MG63 (cell line): ENCODE data around the gene CDH12. TPM values are rescaled to one million over a fixed set of nuclear protein-coding genes. Genes with fewer than 3 reads are reported as not detected.
A peak's percentile ranks its signal among the peaks of the same experiment; 100 is the strongest.

Experiments used
- DNase-seq: peaks from one replicate; pipeline ENCODE4 v3.0.0-alpha.2; 2020
- H3K27me3 ChIP-seq: fragments of 250-450 bp; sonication (Bioruptor Pico); 2 replicates; pipeline ENCODE4 v1.5.1; 2020; ENCODE audit warnings: mild to moderate bottlenecking, moderate library complexity
- H3K36me3 ChIP-seq: fragments of 250-450 bp; sonication (Bioruptor Pico); 2 replicates; pipeline ENCODE4 v1.5.1; 2020; ENCODE audit warnings: mild to moderate bottlenecking, moderate library complexity
- H3K4me3 ChIP-seq: fragments of 250-450 bp; sonication (Bioruptor Pico); 2 replicates; pipeline ENCODE4 v1.5.1; 2020; ENCODE audit warnings: mild to moderate bottlenecking, moderate library complexity
- H3K9me3 ChIP-seq: fragments of 250-450 bp; sonication (Bioruptor Pico); 2 replicates; pipeline ENCODE4 v1.5.1; 2020; ENCODE audit warnings: mild to moderate bottlenecking, moderate library complexity
- total RNA-seq: library from RNA; depleted of rRNA; stranded (reverse); fragments of >200 nt; shearing (Covaris generic); gene quantifications from 2 replicates; pipeline ENCODE4 v1.2.3, GENCODE V29; 2014; ENCODE audit warnings: low replicate concordance

Gene CDH12
- total RNA-seq, 1 experiment from 2014 or later: not detected

- DNase-seq: no peak
- H3K4me3 ChIP-seq: no peak overlapping the region
- 0 out of 2 replicates have a peak, but pooled peaks cover 2% of the 10 kb centered on the region for H3K27me3 ChIP-seq
- H3K9me3 ChIP-seq: no peaks in the 10 kb centered on the region
- no peaks in the 10 kb centered on the region for H3K36me3 ChIP-seq
Observed at GRCh38 chr5:21880164-21880563, 973.0 kb downstream of the CDH12 start.

DNA sequence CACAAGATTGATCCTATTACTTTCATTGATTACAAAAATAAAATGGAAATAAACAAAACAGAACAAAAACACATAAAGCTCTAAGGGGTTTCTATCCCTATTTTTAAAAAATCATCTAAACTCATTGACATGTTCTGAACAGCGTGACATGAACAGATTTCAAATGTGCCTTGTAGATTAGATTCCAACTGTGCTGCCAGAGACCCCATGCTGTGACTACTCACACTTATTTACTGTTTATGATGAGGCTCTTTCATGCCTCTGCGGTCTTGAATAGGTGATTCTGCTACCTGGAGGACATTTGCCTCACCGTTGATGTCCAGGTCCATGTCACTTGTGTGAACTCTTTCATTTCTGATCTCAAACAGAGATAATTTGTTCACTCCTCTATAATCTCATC is 990.2 kb downstream of the CDH12 start:
- H3K4me3 ChIP-seq: no peak overlapping the region
- H3K36me3 ChIP-seq: no peaks in the 10 kb centered on the region
- no peaks in the 10 kb centered on the region for H3K9me3 ChIP-seq
- no peaks in the 10 kb centered on the region for H3K27me3 ChIP-seq
- DNase-seq: no peak

GRCh38 chr5:21858441-21858840 is 994.7 kb downstream of the CDH12 start:
- no peak for DNase-seq
- Histone ChIP-seq H3K4me3 (no peak overlapping the region), H3K9me3 (no peaks in the 10 kb centered on the region), H3K36me3 (no peaks in the 10 kb centered on the region), H3K27me3 (no peaks in the 10 kb centered on the region)

DNA sequence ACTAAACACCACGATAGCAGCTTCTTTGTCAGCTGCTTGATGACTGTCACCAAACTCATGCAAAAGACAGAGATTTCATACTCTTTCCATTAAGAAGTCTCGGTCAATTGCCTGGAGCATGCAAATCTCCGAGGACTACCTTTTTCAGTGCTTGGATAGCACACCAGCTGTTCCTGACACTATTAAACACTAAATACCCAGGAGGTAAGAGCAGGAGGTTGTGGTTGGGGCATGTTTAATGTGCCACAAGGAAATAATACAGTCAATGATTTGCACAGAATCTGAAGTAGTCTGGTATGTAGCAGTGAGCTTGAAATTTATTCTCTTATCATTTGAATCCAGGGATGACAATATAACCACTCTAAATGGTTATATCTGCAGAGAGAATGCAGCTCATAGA is 996.2 kb downstream of the CDH12 start:
- no peak overlapping the region for H3K4me3 ChIP-seq
- H3K36me3 ChIP-seq: no peaks in the 10 kb centered on the region
- H3K9me3 ChIP-seq: no peaks in the 10 kb centered on the region
- DNase-seq: no peak
- H3K27me3 ChIP-seq: no peaks in the 10 kb centered on the region

- H3K9me3 ChIP-seq: no peaks in the 10 kb centered on the region
- no peak for DNase-seq
- no peaks in the 10 kb centered on the region for H3K36me3 ChIP-seq
- H3K4me3 ChIP-seq: no peak overlapping the region
- H3K27me3 ChIP-seq: no peaks in the 10 kb centered on the region
Observed at GRCh38 chr5:21847300-21847699, 1005.8 kb downstream of the CDH12 start.

DNA sequence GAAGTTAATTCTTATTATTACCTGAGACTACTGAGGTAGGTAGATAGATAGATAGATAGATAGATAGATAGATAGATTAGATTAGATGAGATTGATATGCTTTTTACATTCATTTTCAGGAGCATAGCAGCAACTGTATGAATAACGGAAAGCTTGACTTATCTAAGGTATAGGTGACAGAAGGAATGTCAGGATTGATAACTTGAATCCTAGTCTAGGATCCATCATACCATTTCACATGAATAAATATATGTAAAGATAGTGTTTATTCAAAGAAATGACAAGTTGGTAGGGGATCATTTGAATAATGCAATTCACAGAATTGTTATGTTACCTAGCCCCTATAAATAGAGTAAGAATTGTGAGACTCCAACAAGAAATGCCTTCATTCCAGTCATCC is 1008.2 kb downstream of the CDH12 start:
- DNase-seq: no peak
- H3K36me3 ChIP-seq: no peaks in the 10 kb centered on the region
- H3K4me3 ChIP-seq: no peak overlapping the region
- H3K9me3 ChIP-seq: no peaks in the 10 kb centered on the region
- H3K27me3 ChIP-seq: no peaks in the 10 kb centered on the region

DNA sequence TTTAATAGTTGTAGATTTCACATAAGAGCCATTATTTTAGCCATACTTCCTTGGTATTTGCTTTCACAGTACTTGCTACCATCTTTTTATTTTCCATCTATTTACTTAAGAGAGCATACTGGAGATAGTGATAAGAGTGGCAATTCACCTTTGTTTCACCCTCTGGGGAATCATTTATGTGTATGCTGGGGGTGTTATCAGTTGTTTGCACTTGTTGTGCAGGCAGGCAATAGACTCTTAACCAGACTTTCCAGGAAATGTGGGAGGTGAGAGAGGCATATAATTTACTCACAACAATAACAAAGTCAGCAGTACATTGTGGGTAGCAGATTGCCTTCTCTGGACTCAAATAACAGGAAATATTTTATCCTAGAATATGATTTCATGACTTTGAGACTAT is 1018.3 kb downstream of the CDH12 start:
- Histone ChIP-seq H3K27me3 (no peaks in the 10 kb centered on the region), H3K4me3 (no peak overlapping the region), H3K36me3 (no peaks in the 10 kb centered on the region), H3K9me3 (no peaks in the 10 kb centered on the region)
- DNase-seq: no peak

- no peak for DNase-seq
- H3K36me3 ChIP-seq: no peaks in the 10 kb centered on the region
- no peaks in the 10 kb centered on the region for H3K27me3 ChIP-seq
- no peak overlapping the region for H3K4me3 ChIP-seq
- no peaks in the 10 kb centered on the region for H3K9me3 ChIP-seq
Observed at GRCh38 chr5:21831145-21831787, 1021.9 kb downstream of the CDH12 start.

- no peak for DNase-seq
- H3K9me3 ChIP-seq: no peaks in the 10 kb centered on the region
- H3K36me3 ChIP-seq: no peaks in the 10 kb centered on the region
- H3K4me3 ChIP-seq: no peak overlapping the region
- no peaks in the 10 kb centered on the region for H3K27me3 ChIP-seq
Observed at GRCh38 chr5:21826884-21827283, 1026.3 kb downstream of the CDH12 start.

DNA sequence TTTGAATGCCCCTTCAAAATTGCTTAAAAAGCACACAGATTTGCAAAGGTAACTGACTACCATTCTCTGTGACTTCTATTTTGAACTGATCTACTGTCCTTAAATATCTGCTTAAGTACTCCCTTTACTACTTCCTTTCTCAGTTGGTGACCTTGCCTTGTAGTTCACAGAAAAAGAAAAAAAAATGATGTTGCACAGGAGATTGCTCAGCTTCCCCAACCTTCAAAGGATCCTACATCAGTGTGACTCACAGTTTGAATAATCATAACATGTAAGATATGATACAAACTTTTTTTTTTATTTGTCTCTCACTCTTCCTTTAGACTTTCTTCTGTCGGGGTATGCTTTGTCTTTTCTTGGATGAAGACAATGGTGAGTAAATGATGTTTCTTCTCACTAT is 1029.6 kb downstream of the CDH12 start:
- DNase-seq: no peak
- Histone ChIP-seq H3K27me3 (no peaks in the 10 kb centered on the region), H3K9me3 (no peaks in the 10 kb centered on the region), H3K36me3 (no peaks in the 10 kb centered on the region), H3K4me3 (no peak overlapping the region)

DNA sequence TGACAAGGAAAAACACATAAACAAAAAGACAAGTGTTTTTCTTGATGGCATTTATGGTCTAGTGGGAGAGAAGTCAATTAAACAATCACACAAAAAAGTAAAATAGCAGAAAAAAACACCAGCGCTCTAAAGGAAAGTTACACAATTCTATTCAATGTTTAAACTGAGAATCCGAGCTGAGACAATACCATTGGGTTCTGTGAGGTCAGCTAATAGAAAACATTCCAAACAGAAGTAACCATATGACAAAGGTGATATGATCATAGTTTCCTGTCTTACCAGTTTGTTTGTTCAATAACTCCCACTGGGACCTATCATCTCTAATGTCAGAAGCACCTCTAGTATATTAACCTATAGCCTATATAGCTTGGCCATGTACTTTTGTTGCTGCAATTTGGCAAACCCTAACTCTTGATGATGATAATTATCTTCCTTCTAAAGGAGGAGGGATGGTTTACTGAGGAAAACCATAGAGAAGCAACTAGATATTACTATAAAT is 1030.0 kb downstream of the CDH12 start:
- Histone ChIP-seq H3K27me3 (no peaks in the 10 kb centered on the region), H3K9me3 (no peaks in the 10 kb centered on the region), H3K36me3 (no peaks in the 10 kb centered on the region)

GRCh38 chr5:21820527-21820926 is 1032.6 kb downstream of the CDH12 start:
- H3K4me3 ChIP-seq: no peak overlapping the region
- no peaks in the 10 kb centered on the region for H3K9me3 ChIP-seq
- DNase-seq: no peak
- no peaks in the 10 kb centered on the region for H3K36me3 ChIP-seq
- H3K27me3 ChIP-seq: no peaks in the 10 kb centered on the region

More for the DNA sequence above, 1030.0 kb downstream of the CDH12 start:
- DNase-seq: no peak
- no peak overlapping the region for H3K4me3 ChIP-seq

DNA sequence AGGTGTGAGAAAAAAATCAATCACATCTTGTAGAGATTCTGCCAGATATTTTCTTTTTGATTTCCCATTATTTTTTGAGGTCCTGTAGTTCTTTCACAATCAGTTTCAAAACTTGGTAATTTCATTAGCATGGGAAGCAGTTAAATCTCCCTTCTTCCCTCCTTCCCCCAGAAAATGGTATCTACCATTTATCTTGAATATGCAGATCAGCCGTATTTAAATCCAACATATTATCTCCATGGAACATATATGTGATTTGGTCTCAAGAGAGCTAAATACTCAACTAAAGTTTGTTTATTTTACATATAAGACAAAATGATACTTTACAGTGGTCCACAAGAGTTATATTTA is 1034.8 kb downstream of the CDH12 start:
- Histone ChIP-seq H3K36me3 (no peaks in the 10 kb centered on the region), H3K27me3 (no peaks in the 10 kb centered on the region), H3K9me3 (no peaks in the 10 kb centered on the region), H3K4me3 (no peak overlapping the region)
- no peak for DNase-seq

DNA sequence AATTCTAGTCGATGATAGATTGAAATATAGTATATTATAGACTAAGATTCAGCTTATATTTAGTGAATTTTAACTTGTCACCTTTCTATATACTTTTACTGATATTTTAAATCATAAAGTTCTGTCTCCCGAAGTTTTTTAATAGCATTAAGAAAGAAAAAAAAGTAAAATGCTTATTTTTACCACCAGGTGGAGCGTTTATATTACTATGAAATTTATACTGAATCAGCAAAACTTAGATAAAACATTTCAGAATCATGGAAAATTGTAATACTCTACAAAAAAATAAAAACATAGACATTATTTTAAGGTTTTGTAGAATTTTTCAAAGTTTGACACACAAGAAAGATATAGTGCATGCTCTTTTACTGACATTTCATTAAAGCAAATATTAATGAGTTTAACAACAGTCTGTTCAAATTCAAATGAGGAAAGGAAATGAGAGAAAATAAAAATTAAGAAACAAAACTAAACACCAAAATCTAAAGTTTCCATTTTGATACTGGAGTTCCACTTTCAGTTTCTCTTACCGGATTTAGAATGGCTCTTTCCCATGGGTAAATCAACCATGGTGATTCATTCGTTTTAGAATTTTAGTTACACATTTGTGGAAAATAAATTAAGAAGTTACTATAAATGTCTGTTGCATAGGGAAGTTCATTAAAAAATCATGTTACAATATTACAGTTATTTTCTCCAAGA is 1035.3 kb downstream of the CDH12 start:
- Histone ChIP-seq H3K27me3 (no peaks in the 10 kb centered on the region), H3K36me3 (no peaks in the 10 kb centered on the region), H3K4me3 (peak overlapping the region; percentile 2; the same call in 1 of the 2 replicates), H3K9me3 (no peaks in the 10 kb centered on the region)
- no peak for DNase-seq

GRCh38 chr5:21810737-21811316 is 1042.3 kb downstream of the CDH12 start:
- Histone ChIP-seq H3K36me3 (no peaks in the 10 kb centered on the region), H3K9me3 (no peaks in the 10 kb centered on the region), H3K27me3 (no peaks in the 10 kb centered on the region), H3K4me3 (no peak overlapping the region)
- no peak for DNase-seq

GRCh38 chr5:21809611-21810010 is 1043.5 kb downstream of the CDH12 start:
- no peak for DNase-seq
- H3K27me3 ChIP-seq: no peaks in the 10 kb centered on the region
- H3K4me3 ChIP-seq: no peak overlapping the region
- no peaks in the 10 kb centered on the region for H3K36me3 ChIP-seq
- H3K9me3 ChIP-seq: no peaks in the 10 kb centered on the region

DNA sequence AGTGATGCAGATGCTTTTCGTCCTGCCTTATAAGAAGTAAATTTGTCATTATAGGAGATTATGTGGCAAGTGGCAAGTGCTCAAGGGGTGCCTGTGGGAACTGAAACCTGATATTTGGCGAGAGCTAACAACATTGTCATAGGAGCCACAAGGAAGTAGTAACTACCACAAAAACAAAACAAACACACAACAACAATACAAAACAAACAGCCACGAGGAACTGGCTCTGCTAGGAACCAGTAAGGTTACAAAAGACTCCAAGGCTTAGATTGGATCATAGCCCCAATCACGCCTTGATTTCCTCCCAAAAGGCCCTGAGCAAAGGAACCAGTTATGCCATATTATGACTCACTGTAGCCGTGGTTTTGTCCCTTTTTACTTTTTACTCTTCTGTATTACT is 1045.2 kb downstream of the CDH12 start:
- peak; percentile 26 for DNase-seq
- H3K4me3 ChIP-seq: no peak overlapping the region

DNA sequence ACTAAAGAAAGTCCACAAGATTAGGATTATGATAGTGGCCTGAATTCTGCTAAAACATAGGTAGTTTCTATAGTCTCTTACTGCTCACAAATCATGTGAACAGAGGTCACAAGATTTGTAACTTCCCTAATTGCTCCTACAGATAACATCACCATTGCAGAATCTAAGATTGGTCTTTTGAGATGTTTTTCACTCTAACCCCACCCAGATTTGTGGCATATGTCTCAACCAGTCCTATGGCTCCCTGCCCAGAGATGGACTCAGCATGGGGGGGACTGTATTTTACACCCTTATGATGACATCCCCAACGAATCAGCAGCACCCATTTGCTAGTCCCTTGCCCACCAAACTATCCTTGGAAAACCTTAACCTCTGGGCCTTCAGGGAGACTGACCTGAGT is 1046.2 kb downstream of the CDH12 start:
- Histone ChIP-seq H3K36me3 (no peaks in the 10 kb centered on the region), H3K9me3 (no peaks in the 10 kb centered on the region), H3K4me3 (no peak overlapping the region), H3K27me3 (no peaks in the 10 kb centered on the region)
- DNase-seq: peak; percentile 83

More for the DNA sequence above, 1045.2 kb downstream of the CDH12 start:
- Histone ChIP-seq H3K9me3 (no peaks in the 10 kb centered on the region), H3K36me3 (no peaks in the 10 kb centered on the region), H3K27me3 (no peaks in the 10 kb centered on the region)
